ENCODE results near the gene EEF1E1.

DNA sequence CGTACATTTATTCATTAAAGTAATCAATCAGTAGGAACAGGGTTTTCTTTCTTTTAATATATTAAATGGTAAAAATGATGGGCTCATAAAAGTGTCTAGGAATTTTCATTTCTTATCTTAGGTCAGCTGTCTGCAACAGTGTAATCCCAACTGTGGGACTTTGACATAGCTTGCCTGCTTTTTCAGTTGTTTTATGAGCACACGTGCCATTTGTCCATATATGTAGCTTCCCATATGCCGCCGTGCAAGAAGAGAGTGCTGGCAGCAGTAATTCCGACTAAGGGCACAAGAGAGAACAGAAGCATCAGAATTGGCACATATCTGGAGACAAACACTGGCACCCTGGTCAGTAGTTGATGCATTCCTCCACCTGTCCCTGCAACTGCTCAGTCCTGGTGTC is 20.9 kb upstream of the EEF1E1 start:
- TF ChIP-seq, protein P1, sequence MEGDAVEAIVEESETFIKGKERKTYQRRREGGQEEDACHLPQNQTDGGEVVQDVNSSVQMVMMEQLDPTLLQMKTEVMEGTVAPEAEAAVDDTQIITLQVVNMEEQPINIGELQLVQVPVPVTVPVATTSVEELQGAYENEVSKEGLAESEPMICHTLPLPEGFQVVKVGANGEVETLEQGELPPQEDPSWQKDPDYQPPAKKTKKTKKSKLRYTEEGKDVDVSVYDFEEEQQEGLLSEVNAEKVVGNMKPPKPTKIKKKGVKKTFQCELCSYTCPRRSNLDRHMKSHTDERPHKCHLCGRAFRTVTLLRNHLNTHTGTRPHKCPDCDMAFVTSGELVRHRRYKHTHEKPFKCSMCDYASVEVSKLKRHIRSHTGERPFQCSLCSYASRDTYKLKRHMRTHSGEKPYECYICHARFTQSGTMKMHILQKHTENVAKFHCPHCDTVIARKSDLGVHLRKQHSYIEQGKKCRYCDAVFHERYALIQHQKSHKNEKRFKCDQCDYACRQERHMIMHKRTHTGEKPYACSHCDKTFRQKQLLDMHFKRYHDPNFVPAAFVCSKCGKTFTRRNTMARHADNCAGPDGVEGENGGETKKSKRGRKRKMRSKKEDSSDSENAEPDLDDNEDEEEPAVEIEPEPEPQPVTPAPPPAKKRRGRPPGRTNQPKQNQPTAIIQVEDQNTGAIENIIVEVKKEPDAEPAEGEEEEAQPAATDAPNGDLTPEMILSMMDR (IDR thresholded peaks at IDR 0.05; ENCODE audit: poor library complexity, severe bottlenecking) = no peak
- TF ChIP-seq POLR2AphosphoS5 (IDR thresholded peaks at IDR 0.05) (no peak), EZH2 (IDR thresholded peaks at IDR 0.05; ENCODE audit: borderline replicate concordance, insufficient read depth, low read length, poor library complexity, severe bottlenecking) (no peak), TAF1 (IDR thresholded peaks at IDR 0.05; ENCODE audit: low read depth) (no peak), RAD21 (conservative IDR thresholded peaks at IDR 0.05) (no peak), SMC3 (conservative IDR thresholded peaks at IDR 0.05; ENCODE audit: poor library complexity) (no peak)
- TF ChIP-seq, protein P2, sequence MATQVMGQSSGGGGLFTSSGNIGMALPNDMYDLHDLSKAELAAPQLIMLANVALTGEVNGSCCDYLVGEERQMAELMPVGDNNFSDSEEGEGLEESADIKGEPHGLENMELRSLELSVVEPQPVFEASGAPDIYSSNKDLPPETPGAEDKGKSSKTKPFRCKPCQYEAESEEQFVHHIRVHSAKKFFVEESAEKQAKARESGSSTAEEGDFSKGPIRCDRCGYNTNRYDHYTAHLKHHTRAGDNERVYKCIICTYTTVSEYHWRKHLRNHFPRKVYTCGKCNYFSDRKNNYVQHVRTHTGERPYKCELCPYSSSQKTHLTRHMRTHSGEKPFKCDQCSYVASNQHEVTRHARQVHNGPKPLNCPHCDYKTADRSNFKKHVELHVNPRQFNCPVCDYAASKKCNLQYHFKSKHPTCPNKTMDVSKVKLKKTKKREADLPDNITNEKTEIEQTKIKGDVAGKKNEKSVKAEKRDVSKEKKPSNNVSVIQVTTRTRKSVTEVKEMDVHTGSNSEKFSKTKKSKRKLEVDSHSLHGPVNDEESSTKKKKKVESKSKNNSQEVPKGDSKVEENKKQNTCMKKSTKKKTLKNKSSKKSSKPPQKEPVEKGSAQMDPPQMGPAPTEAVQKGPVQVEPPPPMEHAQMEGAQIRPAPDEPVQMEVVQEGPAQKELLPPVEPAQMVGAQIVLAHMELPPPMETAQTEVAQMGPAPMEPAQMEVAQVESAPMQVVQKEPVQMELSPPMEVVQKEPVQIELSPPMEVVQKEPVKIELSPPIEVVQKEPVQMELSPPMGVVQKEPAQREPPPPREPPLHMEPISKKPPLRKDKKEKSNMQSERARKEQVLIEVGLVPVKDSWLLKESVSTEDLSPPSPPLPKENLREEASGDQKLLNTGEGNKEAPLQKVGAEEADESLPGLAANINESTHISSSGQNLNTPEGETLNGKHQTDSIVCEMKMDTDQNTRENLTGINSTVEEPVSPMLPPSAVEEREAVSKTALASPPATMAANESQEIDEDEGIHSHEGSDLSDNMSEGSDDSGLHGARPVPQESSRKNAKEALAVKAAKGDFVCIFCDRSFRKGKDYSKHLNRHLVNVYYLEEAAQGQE (IDR thresholded peaks at IDR 0.05; ENCODE audit: borderline replicate concordance) = no peak
